Subcutaneous adipose tissue (tissue), 4 donors: Measurements from ENCODE around the gene WWP2. TPM values are rescaled to one million over a fixed set of nuclear protein-coding genes. Genes with fewer than 3 reads are reported as not detected.

Experiments
- CTCF ChIP-seq: fragments of 450-650 bp; IDR thresholded peaks from one replicate; pipeline ENCODE4 v1.5.1; 2016; ENCODE audit warnings: low read depth, mild to moderate bottlenecking, control low read depth, antibody characterized with exemption, moderate library complexity
- total RNA-seq, 4 donors: library from RNA; depleted of rRNA; stranded (reverse); fragments of >200 nt; gene quantifications; one replicate each; pipeline ENCODE4 v1.1.0, GENCODE V29; 2016

WWP2 gene
- total RNA-seq, 4 donors from 2014 or later: 20.2 to 48.7 (median 34.7) TPM

- TF ChIP-seq CTCF: no peak
Measured at GRCh38 chr16:69925311-69925710, 163.2 kb downstream of the WWP2 start.

GRCh38 chr16:69926241-69926640 lies 164.1 kb downstream of the WWP2 start:
- no peak for TF ChIP-seq CTCF

GRCh38 chr16:69927056-69927757 lies 165.1 kb downstream of the WWP2 start:
- no peak for TF ChIP-seq CTCF

- TF ChIP-seq CTCF: no peak
Measured at GRCh38 chr16:69928856-69929400, 166.8 kb downstream of the WWP2 start.

GRCh38 chr16:69929480-69929879 lies 167.3 kb downstream of the WWP2 start:
- no peak for TF ChIP-seq CTCF

GRCh38 chr16:69930117-69930776 lies 168.1 kb downstream of the WWP2 start:
- no peak for TF ChIP-seq CTCF

GRCh38 chr16:69931631-69932030 lies 169.5 kb downstream of the WWP2 start:
- no peak for TF ChIP-seq CTCF
